GM10248 (cell line): ENCODE measurements around the gene TRIOBP.
A peak's percentile ranks its signal among the peaks of the same experiment; 100 is the strongest.
"Not testable (repeated sequence)": the region's sequence is repeated elsewhere in the genome, so short reads cannot be mapped to it uniquely, and the experiment has no call there.

Experiments used
- CTCF ChIA-PET: fragments of 300-600 bp; sonication (Branson Sonifier 250); formaldehyde crosslinking; extraction: SDS; loops from one replicate; lab custom pipeline; 2021; ENCODE audit warnings: antibody characterized with exemption; lab: Yijun Ruan, JAX
- POLR2A ChIA-PET: fragments of 350-650 bp; sonication (Branson Sonifier 250); formaldehyde crosslinking; extraction: SDS; loops from one replicate; lab custom pipeline; 2020; ENCODE audit warnings: antibody characterized with exemption; lab: Yijun Ruan, JAX
- DNase-seq: peaks from one replicate; pipeline ENCODE4 v3.0.0; 2012; ENCODE audit errors: extremely low spot score
- TF ChIP-seq, protein P1 (sequence below): IDR thresholded peaks from 2 replicates; pipeline ENCODE4 v1.5.1; 2012; ENCODE audit warnings: mild to moderate bottlenecking, low read depth; ENCODE audit errors: extremely low read depth, missing control alignments, control extremely low read depth

TRIOBP gene

DNA sequence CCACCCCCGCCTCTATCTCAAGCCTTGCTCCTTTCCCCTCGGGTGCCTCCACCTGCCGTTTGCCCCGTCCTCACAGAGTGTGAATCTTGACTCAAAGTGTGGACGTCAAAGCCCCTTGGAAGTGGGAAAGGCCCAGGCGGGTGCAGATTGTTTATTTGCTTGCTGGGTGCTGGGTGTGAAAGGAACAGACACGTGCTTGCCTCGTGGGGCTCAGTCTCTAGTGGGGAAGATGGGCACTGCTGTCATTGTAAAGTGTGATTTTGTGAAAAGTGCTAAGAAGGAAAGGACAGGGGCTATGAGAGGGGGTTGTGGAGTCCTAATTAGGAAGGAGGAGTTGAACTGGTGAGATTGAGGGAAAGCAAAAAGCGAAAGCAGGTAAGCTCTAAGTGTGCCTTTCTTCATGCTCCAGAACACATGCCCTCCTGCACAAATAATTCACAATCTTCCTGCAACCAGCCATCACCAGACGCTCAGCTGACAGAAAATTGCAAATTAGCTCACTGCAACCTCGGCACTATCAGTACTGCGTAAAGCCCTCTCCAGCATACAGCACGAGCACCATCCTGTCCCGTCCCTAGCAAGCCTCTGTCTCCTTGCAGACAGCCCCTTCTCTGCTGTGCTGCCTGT, 101.1 kb downstream of the TRIOBP start:
- TF ChIP-seq, protein P1, sequence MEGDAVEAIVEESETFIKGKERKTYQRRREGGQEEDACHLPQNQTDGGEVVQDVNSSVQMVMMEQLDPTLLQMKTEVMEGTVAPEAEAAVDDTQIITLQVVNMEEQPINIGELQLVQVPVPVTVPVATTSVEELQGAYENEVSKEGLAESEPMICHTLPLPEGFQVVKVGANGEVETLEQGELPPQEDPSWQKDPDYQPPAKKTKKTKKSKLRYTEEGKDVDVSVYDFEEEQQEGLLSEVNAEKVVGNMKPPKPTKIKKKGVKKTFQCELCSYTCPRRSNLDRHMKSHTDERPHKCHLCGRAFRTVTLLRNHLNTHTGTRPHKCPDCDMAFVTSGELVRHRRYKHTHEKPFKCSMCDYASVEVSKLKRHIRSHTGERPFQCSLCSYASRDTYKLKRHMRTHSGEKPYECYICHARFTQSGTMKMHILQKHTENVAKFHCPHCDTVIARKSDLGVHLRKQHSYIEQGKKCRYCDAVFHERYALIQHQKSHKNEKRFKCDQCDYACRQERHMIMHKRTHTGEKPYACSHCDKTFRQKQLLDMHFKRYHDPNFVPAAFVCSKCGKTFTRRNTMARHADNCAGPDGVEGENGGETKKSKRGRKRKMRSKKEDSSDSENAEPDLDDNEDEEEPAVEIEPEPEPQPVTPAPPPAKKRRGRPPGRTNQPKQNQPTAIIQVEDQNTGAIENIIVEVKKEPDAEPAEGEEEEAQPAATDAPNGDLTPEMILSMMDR, result no peak
- POLR2A ChIA-PET, result no interaction called here
- CTCF ChIA-PET, result no interaction called here
- DNase-seq, result no peak

DNA sequence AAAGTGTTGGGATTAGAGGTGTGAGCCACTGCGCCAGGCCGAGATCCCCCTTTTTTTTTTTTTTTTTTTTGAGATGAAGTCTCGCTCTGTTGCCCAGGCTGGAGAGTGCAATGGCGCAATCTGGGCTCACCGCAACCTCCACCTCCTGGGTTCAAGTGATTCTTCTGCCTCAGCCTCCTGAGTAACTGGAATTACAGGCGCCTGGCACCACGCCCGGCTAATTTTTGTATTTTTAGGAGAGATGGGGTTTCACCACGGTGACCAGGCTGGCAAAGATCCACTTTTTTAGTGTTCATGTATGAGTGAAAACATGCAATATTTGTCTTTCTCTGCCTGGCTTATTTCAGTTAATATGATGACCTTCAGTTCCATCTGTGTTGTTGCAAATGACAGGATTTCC, 103.1 kb downstream of the TRIOBP start:
- POLR2A ChIA-PET, DNase-seq, CTCF ChIA-PET: not testable (repeated sequence)

DNA sequence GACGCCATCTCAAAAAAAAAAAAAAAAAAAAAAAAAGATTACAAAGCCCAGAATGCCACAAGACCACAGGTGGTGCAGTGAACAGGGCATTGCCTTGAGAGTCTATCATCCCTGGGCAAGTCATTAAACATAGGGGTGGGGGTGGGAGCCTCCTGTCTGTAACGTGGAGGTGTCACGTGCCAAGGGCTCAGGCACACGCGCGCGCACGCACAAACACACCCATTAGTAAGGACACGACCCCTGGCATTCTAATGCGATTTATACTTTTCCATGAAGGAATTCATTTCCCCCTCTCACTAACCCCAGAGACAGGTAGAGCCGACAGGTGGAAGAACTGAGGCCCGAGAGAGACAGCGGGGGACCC, 105.1 kb downstream of the TRIOBP start:
- ChIA-PET CTCF (interaction anchor here (1.1 to 1.2 kb wide), 2 partner anchors 14 to 17 kb away, joined by 3 to 4 read pairs; no protein-coding TSS in a partner anchor), POLR2A (no interaction called here)
- TF ChIP-seq, protein P1, result no peak
- DNase-seq, result no peak

DNA sequence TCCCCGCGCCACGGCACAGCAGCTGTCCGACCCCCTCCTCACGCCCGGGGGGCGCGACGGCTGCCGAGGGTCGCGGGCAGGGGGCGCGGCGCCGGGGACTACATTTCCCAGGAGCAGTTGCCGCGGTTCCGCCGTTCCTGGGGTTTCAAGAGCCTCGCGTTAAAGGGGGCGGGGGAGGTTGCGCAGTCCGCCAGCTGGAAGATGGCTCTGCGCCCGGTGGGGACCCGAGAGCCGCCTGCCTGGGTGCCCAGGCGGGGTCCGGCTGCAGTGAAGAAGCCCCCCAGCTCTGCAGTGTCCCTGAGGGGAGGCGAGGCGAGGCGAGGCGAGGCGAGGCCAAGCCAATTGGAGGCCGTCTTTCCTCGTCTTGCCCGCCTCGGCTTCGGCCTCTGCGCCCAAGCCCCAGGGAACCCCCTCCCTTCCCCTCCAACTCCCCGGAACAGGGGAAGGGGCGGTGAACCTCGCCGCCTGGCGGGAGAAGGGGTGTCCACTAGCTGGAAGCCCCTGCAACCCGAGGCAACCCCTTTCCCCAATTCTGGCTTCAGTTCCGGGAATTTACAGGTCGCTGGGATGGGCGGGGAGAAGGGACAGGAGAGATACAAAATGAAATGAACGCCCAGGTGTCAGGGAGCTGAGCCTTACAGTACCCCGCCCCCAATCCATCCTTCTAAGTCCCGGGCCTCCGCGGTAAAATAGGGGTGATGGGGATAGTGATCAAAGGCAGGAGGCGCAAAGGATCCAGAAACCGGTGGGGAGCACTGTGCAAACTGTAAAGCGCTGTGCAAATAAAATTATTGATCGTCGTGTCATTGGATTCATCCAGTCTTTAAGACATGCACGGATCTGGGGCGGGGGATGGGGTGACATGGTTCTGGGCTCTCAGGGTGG, 105.7 kb downstream of the TRIOBP start:
- ChIA-PET POLR2A (no interaction called here), CTCF (interaction anchor here (1.1 to 1.2 kb wide), 2 partner anchors 13 to 16 kb away, joined by 3 to 4 read pairs; no protein-coding TSS in a partner anchor)
- TF ChIP-seq, protein P1, result peak; percentile 0
- DNase-seq, result no peak

DNA sequence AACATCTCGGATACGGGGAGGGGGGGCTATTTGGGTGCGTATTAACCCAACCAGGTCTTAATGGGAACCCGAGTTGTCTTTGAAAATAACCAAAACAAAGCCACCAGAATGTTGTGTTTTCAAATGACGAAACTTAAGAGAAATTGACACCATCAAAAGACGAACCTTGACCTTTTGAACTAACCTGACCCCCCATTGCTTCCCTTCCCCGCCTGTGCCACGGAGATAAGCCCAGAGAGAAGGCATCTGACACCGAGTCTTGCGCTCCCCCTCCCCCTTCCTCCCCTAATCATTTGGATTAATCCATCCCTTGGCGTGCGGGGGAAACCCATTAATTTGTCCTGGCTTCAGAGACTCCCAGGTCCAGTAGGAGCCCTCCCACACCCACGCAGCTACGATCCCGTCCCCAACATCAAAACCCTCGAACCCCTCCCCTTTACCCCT, 106.4 kb downstream of the TRIOBP start:
- TF ChIP-seq, protein P1, result no peak
- ChIA-PET POLR2A (no interaction called here), CTCF (interaction anchor here (1.2 kb wide), 1 partner anchor 16 kb away, joined by 3 read pairs; no protein-coding TSS in a partner anchor)
- no peak for DNase-seq

DNA sequence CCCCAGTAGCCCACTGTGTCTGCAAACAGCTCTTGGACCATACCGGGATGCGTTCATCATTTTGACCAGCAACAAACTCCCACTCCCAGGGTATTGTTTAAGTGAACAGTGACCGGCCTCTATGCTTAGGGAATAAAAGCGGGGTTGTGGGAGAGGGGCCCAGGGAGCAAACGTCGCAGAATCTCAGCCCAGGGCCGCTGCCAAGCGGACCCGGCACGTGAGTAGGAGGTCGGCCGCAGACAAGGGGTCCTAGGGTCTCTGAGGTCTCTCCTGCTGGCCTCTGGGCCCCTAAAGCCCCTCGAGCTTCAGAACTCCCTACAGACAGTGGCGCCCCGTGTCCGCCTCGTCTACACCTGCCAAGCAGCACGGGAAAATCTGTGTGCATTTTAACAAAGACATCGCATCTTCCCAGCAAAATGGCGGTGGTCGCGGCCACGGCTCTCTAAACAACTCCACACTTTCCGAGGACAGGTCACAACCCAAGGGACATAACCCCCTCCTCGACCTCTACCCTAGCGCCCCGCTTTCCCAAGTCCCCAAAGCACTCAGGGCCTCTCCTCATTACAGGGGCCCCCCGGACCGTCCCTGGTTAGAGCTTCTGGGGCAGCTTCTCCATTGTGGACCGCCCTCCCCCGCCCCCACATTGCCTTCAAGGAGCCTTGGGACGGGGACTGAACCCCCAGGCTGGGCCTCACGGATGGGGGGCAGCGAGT, 106.9 kb downstream of the TRIOBP start:
- no peak for DNase-seq
- ChIA-PET POLR2A (no interaction called here), CTCF (interaction anchor here (2.1 kb wide), 1 partner anchor 14 kb away, joined by 12 read pairs; no protein-coding TSS in a partner anchor)
- TF ChIP-seq, protein P1, result no peak
